ENCODE measurements around the gene RIPOR3.
"Not testable (repeated sequence)": the region's sequence is repeated elsewhere in the genome, so short reads cannot be mapped to it uniquely, and the experiment has no call there.

The RIPOR3 gene

GRCh38 chr20:50699688-50700087 lies 8.3 kb upstream of the RIPOR3 start:
- H3K36me3 ChIP-seq: no peaks in the 10 kb centered on the region
- H3K4me3 ChIP-seq (ENCODE audit: low read depth, low read length): no peak overlapping the region
- no peaks in the 10 kb centered on the region for H3K4me1 ChIP-seq
- no peaks in the 10 kb centered on the region for H3K9me3 ChIP-seq
- no peak for TF ChIP-seq CTCF (IDR thresholded peaks at IDR 0.05; ENCODE audit: low read depth, low read length)
- H3K27me3 ChIP-seq: no peaks in the 10 kb centered on the region
- no peak for DNase-seq

- not testable (repeated sequence) for H3K27me3 ChIP-seq; H3K36me3 ChIP-seq; H3K4me1 ChIP-seq; H3K9me3 ChIP-seq; H3K4me3 ChIP-seq (ENCODE audit: low read depth, low read length); DNase-seq
These were observed 6.9 kb upstream of the RIPOR3 start for GRCh38 chr20:50698255-50698654.

- Histone ChIP-seq H3K4me3 (ENCODE audit: low read depth, low read length) (no peak overlapping the region), H3K4me1 (peaks cover 17% of the 10 kb centered on the region), H3K9me3 (no peaks in the 10 kb centered on the region), H3K36me3 (no peaks in the 10 kb centered on the region), H3K27me3 (no peaks in the 10 kb centered on the region)
- TF ChIP-seq CTCF (IDR thresholded peaks at IDR 0.05; ENCODE audit: low read depth, low read length): no peak
- no peak for DNase-seq
These were observed 4.0 kb upstream of the RIPOR3 start for GRCh38 chr20:50695135-50695872.

- no peak for DNase-seq
- no peaks in the 10 kb centered on the region for H3K36me3 ChIP-seq
- H3K27me3 ChIP-seq: no peaks in the 10 kb centered on the region
- H3K4me1 ChIP-seq: peaks cover 24% of the 10 kb centered on the region
- no peaks in the 10 kb centered on the region for H3K9me3 ChIP-seq
- H3K4me3 ChIP-seq (ENCODE audit: low read depth, low read length): no peak overlapping the region
- no peak for TF ChIP-seq CTCF (IDR thresholded peaks at IDR 0.05; ENCODE audit: low read depth, low read length)
These were observed 3.2 kb upstream of the RIPOR3 start for GRCh38 chr20:50694379-50695134.

- no peak for DNase-seq
- no peak for TF ChIP-seq CTCF (IDR thresholded peaks at IDR 0.05; ENCODE audit: low read depth, low read length)
- Histone ChIP-seq H3K4me3 (ENCODE audit: low read depth, low read length) (no peak overlapping the region), H3K27me3 (no peaks in the 10 kb centered on the region), H3K36me3 (no peaks in the 10 kb centered on the region), H3K4me1 (peaks cover 25% of the 10 kb centered on the region), H3K9me3 (no peaks in the 10 kb centered on the region)
These were observed 1.7 kb upstream of the RIPOR3 start for GRCh38 chr20:50693001-50693400.

- DNase-seq: no peak
- no peak for TF ChIP-seq CTCF (IDR thresholded peaks at IDR 0.05; ENCODE audit: low read depth, low read length)
- H3K36me3 ChIP-seq: no peaks in the 10 kb centered on the region
- no peaks in the 10 kb centered on the region for H3K27me3 ChIP-seq
- H3K9me3 ChIP-seq: no peaks in the 10 kb centered on the region
- H3K4me3 ChIP-seq (ENCODE audit: low read depth, low read length): no peak overlapping the region
- H3K4me1 ChIP-seq: peaks cover 25% of the 10 kb centered on the region
These were observed 1.2 kb upstream of the RIPOR3 start for GRCh38 chr20:50692552-50692933.

Data from BE2C (cell line).